22Rv1 (cell line): ENCODE measurements around the gene LARP1.
A peak's percentile ranks its signal among the peaks of the same experiment; 100 is the strongest.

Experiments
- H3K27ac ChIP-seq: fragments of 450-650 bp; 2 replicates; pipeline ENCODE4 v1.5.1; 2017
- CTCF ChIP-seq: fragments of 450-650 bp; IDR thresholded peaks from 2 replicates; pipeline ENCODE4 v1.5.1; 2017; ENCODE audit warnings: mild to moderate bottlenecking
- ZFX ChIP-seq: fragments of 450-650 bp; IDR thresholded peaks from 2 replicates; pipeline ENCODE4 v1.6.1; 2017; ENCODE audit warnings: antibody characterized with exemption, borderline replicate concordance

Gene LARP1

DNA sequence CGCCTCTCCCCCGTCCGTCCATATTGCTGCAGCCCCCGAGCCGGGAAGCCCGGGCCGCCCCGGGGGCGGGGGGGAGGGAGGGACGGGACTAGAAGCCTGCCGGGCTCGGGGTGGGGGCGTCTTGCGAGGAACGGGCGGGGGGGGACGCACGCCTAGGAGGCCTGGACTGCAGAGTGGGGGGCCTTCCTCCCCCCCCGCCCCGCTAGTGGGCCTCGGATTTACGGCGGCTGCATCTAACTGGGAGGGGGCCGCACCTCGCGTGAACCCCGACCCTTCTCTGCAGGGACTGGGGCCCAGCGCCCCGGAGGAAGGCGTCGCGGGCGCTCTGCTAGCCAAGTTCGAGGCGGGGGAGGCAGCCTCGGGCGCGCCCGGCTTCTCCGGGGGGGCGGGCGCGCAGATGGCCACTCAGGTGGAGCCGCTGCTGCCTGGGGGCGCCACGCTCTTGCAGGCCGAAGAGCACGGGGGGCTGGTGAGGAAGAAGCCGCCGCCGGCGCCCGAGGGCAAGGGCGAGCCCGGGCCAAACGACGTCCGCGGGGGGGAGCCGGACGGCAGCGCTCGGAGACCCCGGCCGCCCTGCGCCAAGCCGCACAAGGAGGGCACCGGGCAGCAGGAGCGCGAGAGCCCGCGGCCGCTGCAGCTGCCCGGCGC, at the start of gene LARP1:
Gene LARP1, plus strand, starts transcription at position 17 of the 648 bp plus-strand sequence. Its CDS starts 381 bp downstream, at position 398.
- no peak for TF ChIP-seq ZFX
- no peak for TF ChIP-seq CTCF
- H3K27ac ChIP-seq: peak within 1 kb of the TSS; percentile 85

DNA sequence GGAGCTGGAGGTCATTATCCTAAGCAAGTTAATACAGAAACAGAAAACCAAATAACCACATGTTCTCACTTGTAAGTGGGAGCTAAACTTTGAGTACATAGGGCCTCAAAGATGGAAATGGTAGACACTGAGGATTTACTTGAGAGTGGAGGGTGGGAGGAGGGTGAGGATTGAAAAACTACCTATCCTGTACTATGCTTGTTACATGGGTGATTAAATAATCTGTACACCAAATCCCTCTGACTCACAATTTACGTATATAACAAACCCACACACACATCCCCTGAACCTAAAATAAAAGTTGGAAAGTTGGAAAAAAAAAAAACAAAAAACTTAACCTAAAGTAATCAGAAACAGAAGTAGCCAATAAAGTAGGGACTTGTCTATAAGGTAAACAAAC, 48.8 kb upstream of the LARP1 start:
- TF ChIP-seq ZFX (no peak), CTCF (no peak)
- H3K27ac ChIP-seq: no peak overlapping the region

DNA sequence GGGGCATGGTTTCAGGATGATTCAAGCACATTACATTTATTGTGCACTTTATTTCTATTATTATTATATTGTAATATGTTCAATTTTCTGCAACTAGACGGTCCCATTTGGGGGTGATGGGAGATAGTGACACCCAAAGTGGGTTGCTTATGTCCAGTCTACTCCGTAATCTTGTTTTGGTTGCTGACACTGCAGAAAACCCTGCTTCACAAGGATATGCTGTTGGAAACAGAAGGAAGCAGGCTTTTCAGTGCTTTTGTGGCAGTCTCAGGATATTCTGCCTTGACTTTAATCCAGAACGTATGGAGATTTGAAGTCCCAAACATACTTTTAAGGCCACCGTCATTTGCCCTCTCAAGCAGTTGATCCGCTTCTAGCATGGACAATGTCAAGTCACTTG, 47.5 kb upstream of the LARP1 start:
- TF ChIP-seq ZFX (no peak), CTCF (no peak)
- no peak overlapping the region for H3K27ac ChIP-seq

DNA sequence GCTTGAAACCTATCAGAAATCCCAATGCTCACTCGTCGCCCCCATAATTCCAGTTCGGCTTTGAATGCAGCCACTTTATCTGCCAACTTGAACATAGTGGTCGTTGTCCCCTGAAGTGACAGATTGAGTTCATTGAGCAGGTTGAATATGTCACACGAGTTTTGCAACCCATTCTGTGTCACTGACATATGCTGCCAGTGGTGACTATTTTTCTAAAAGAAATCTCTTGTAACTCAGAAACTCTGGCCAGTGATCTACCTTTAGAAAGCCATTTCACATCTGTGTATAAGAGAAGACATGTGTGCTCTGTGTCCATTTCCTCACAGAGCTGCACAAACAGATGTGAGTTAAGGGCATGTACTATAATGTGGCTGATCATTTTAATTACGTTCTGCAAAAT, 47.0 kb upstream of the LARP1 start:
- TF ChIP-seq ZFX (no peak), CTCF (no peak)
- no peak overlapping the region for H3K27ac ChIP-seq

DNA sequence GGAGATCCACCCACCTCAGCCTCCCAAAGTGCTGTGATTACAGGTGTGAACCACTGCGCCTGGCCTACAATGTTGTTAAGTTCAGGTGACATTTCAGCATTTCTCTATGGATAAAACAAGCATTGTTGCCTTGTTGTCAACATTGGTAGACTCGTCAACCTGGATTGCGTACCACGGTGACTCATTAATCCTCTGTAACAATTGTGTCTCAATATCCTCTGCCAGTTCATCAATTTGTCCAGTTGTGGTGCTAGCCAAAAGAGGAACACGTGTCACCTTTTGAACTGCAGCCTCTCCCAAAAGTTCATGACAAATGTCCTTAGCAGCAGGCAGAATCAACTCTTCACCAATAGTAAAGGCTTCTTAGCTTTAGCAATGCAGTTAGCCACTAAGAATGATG, 46.3 kb upstream of the LARP1 start:
- TF ChIP-seq CTCF: no peak
- no peak for TF ChIP-seq ZFX

GRCh38 chr5:154709368-154710305, 45.5 kb upstream of the LARP1 start:
- H3K27ac ChIP-seq: no peak overlapping the region
- TF ChIP-seq ZFX (no peak), CTCF (no peak)

More for the DNA sequence above, 46.3 kb upstream of the LARP1 start:
- no peak overlapping the region for H3K27ac ChIP-seq
